Activated T-cell treated with anti-CD3 and anti-CD28 coated beads, Interleukin-2, amount 50 U/mL, for 48 hours (primary cell): ENCODE results near the gene SPRN.
A peak's percentile ranks its signal among the peaks of the same experiment; 100 is the strongest.
"Not testable (repeated sequence)": the region's sequence is repeated elsewhere in the genome, so short reads cannot be mapped to it uniquely, and the experiment has no call there.

ENCODE experiments used
- DNase-seq, 2 experiments: peaks; one replicate each; pipeline ENCODE4 v3.0.0-alpha.2; 2020

The SPRN gene

DNA sequence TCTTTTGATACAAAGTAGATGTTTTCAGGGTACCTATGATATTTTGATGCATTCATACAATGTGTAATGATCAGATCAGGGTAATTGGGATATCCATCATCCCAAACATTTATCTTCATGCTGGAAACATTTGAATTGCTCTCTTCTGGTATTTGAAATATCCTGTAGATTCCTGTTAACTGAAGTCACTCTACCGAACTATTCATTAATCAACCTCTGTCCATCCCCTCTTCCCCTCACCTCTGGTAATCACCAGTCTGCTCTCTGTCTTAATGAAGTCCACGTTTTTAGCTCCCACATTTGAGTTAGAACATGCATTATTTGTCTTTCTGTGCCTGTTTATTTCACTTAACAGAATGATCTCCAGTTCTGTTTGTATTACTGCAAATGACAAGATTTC lies 19.2 kb downstream of the SPRN start:
- DNase-seq, result no peak

DNA sequence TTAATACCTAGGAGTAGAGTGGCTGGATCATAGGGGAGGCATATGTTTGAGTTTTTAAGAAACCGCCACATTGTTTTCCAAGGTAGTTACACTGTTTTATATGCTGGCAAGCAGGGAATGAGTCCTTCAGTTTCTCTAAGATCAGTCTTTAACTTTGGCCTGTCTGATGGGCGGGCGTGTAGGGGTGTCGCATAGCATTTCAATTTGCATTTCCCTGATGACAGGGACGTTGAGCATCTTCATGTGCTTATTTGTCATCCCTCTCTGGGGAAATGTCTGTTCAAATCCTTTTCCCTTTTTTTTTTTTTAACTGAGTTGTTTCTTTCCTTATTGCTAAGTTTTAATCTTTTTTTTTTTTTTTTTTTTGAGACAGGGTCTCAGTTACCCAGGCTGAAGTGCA lies 20.6 kb downstream of the SPRN start:
- no peak for DNase-seq

DNA sequence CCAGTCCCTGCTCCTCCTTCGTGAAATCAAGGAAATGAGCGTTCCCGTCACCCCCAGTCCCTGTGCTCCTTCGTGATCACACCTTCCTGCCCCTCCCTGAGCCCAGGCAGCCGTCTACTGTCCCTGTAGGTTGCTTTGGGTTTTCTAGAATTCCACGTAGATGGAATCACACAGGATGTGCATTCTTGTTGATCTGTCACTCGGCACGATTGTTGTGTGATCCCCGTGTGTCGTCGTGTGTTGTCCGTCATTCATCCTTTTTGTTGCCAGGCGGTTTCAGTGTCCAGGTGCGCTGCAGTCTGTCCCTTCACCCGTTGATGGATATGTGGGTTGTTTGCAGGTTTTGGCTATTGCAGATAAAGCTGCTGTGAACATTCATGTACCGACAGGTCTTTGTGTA lies 21.1 kb downstream of the SPRN start:
- DNase-seq, result no peak

DNA sequence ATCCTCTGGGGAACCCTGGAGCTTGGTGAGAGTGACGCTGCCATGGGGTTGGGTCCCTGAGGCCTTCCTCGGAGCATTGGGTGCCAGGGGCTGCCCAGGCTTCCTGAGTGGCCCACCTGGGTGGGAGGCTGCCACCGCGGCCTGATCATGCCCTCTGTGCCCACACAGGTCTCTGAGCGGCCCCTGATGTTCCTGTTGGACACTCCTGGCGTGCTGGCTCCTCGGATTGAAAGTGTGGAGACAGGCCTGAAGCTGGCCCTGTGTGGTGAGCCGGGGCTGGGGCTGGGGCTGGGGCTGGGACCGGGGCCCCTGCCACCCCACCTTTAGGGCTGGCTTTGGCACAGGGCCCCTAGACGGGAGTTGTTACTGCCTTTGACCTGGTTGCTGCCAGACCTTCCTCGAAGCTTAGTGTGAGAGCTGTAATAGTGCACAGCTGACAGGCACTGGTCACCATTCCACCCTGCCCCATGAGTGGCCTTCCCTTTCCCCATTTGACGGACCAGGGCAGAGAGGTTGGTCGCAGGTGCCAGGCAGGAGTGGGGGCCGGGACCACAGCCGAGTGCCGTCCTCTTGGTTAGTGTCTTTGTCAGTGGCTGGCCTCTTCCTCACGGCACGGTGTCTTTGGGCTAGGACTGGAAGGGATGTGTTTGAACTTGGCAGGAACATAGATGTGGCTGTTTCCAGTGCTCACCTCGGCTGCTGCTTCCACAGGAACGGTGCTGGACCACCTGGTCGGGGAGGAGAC lies 22.3 kb downstream of the SPRN start:
- peak in 1 of 2 experiments; percentile 12 for DNase-seq

DNA sequence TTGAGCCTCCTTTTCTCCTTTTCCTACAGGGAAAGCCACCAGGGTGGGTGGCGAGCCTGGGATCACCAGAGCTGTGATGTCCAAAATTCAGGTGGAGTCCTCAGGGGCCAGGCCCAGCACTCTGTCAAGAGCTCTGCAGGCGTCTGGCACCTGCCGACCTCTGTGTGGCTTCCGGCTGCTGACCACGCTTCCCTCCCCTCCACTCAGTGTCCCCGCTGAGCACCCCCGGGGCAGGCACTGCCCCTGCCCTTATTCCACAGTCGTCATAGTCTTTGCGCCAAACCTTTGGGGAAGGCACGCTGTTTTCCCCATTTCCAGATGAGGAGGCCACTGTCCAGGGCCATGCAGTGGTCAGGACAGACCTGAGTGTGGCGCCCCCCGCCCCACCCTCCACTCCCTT lies 22.9 kb downstream of the SPRN start:
- peak in 1 of 2 experiments; percentile 9 for DNase-seq

DNA sequence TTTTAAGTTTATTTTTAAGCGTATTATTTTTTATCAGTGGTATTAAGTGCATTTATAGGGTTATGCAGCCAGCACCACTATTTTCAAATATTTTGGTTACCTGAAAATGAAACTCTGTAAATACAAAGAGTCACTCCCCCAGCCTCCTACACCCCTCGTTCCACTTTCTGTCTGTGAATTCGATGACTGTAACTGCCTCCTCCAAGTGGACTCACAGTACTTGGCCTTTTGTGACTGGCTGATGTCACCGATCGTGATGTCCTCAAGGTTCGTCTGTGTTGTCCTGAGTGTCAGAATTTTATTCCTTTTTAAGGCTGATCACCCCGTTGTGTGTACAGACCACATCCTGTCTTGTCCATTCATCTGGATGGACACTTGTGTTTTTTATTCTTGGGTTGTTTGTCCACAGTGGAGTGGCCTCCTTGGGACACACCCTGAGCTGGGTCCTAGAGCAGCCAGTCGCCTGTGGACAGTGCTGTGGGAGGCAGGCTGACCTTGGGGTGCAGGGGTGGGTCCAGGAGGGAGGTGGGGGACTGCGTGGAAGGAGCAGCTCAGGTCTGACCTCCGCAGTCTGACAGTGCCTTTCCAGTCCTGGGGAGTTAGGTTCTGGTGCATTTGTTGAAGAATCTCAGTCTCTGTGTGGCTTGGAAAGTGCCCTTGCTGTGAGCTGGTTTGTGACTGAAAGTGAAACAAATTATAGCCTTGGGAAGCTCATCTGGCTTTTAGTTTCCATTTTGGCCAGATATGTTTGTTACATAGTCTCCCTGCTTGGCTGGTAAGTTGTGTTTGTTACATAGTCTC lies 23.6 kb downstream of the SPRN start:
- peak; percentile 15 to 17 for DNase-seq

DNA sequence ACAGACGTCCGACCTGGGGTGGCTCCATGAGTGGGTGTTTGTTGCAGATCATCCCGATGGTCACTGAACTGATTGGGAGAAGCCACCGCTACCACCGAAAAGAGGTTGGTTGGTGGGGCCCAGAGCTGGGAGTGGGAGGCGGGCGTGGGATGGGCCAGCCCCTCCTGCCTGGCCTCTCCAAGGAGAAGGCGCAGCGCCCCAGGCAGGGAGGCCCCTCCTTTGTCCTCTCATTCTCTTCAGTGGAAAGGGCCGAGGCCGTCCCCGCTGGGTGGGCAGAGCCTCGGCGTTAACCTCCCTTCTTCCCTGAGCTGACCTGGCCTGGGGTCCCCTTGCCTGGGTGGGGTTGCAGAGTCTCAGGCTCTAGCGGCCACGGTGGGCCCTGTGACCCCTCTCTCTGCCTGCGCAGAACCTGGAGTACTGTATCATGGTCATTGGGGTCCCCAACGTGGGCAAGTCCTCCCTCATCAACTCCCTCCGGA lies 25.3 kb downstream of the SPRN start:
- peak; percentile 14 for DNase-seq

DNA sequence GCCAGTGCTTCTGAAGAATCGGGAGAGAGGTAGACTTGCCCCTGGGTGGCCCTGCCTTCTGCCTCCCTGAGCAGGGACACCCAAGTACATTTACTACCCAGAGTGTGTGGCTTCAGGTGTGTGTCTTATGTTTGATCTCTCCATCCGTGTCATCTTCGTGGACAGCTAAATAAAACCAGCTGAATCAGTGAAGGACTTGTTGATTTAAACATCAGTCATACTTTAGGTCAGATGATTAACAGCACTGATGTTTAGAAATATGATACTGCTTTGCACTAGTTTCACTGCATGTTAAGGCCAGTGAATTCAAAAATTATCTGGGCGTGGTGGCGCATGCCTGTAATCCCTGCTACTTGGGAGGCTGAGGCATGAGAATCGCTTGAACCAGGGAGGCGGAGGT lies 26.5 kb downstream of the SPRN start:
- DNase-seq, result peak; percentile 7 to 10

DNA sequence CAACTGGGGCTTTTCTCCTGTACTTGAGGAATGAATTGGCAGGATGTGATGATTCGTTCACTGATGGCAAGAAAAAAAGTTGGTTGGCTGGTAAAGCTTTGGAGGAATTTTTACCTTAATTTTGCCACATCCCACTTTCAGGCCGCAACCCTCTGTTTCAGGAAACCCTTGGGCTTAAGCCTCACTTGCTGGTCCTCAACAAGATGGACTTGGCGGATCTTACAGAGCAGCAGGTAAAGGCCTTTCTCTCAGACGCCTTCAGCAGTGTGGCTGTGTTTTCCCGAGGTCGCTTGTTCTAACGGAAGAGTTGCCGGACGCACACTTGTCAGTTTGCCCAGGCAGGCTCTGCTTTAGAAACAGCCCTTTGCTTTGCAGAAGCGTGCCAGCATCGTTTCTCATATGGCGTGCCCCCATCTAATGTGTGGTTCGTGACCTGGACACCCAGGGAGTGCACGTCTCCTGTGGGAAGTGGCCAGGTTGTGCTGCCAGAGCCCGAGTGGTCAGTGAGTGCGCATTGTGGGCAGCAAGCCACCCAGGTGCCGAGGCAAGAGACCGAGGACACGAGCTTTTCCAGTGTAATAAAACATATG lies 28.3 kb downstream of the SPRN start:
- DNase-seq, result peak; percentile 14 to 16

DNA sequence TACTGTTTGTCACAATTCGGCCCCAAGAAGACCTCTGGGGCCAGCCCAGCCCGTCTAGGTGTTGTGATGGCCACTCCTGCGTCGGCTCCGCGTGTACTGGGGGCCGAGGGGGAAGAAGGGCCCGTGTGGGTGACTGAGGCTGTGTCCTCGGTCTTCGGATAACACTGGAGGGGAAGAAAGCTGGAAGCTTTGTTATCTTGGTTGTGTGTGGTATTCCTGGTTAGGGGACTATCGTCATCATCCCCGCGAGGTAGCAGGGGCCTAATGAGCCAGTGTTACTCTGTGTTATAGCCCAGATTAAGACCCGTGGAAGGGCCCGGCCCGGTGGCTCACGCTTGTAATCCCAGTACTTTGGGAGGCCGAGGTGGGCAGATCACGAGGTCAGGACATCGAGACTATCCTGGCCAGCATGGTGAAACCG lies 29.6 kb downstream of the SPRN start:
- peak; percentile 33 to 39 for DNase-seq

DNA sequence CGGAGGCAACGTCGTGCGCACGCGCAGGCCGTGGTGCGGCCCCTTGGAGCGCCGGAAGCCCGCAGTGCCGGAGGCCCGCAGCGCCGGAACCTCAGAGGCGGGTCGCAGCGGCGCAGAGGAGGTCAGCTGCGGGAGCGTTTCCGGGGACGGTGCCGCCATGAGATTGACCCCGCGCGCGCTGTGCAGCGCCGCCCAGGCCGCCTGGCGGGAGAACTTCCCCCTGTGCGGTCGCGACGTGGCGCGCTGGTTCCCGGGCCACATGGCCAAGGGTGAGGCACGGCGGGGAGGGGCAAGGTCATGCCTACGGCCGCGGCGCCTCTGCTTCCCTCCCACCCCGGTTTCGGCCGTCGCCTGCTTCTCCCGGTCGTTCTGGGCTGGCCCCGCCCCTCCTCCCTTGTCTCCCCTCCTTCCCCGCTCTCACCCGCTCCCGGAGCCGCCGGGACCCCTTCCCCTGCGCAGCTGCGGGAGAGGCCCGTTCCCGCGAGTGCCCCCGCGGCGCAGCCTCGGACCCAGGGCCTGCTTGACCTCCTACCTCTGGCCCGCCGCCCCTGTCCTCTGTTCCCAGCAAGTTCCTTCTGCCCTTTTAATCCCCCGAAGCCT lies 30.3 kb downstream of the SPRN start, which contains the start of gene MTG1:
Gene MTG1 (plus strand): TSS at position 94 of the 600 bp plus-strand sequence. CDS start 64 bp downstream, at position 158.
- DNase-seq, result peak; percentile 98

DNA sequence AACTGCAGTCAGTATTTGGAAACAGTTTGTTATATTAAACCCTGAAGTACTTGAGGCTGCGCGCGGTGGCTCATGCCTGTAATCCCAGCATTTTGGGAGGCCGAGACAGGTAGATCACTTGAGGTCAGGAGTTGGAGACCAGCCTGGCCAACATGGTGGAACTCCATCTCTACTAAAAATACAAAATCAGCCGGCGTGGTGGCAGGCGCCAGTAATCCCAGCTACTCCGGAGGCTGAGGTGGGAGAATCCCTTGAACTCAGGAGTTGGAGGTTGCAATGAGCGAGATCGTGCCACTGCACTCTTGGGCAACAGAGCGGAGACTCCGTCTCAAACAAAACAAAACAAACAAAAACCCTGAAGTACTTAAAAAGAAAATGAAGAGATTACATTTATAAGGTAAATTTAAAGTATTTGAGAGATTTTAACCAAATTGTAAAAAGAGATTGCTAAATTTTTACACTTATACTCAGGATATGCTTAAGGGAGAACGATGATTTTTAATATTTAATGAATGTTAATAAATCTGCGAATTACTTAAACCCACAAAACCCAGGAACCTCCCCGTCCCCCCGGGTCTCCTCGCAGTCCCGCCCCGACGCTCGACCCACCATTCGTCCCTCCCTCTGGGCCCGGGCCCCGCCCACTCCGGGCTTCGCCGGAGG lies 30.9 kb downstream of the SPRN start:
- DNase-seq, result peak; percentile 20 to 21

DNA sequence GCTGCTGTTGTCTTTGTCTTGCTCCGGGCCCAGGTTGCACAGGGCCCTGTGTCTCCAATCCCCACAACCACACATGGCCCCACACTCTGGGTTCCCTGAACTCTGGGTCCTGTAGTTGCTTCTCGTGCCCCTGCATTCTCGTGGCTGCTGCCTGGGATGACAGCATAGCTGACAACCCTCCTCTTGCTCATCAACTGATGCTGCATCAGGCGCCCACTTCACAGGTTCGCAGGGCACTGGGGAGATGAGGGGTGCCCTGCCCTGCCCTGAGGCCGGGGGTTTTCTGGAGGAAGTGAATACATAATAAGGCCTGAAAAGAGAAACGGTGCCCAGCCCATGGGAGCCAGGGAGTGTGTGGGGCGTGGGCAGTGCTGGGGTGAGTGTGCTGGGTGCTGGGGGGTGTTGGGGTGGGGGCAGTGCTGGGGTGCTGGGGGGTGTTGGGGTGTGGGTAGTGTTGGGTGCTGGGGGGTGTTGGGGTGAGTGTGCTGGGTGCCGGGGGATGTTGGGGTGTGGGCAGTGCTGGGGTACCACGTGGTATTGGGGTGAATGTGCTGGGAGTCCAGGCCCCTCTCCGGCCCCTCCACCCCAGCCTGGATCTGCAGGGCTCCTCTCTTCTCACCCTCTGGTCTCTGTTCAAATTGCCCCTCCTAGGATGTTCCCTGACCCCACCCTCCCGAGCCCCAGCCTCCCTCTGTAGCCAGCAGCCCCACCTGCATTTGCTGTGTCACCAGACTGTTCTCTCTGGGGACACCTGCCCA lies 32.5 kb downstream of the SPRN start:
- DNase-seq, result peak; percentile 61 to 65

DNA sequence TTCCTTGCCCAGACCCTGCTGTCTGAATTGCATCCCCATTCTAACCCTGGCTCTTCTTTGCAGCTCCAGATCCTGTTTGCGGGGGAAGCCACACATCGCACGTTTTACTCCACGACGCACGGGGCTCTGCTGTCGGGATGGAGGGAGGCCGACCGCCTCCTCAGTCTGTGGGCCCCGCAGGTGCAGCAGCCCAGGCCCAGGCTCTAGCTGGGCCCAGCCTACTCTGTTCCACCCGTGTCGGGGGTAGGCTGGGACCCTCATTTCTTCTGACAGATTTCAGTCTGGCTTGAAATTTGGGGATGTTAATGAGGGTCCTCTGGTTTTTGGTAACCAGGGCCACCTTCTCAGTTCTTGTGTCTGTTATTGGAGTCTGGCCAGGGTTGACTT lies 33.2 kb downstream of the SPRN start:
- DNase-seq, result peak in 1 of 2 experiments; percentile 21

DNA sequence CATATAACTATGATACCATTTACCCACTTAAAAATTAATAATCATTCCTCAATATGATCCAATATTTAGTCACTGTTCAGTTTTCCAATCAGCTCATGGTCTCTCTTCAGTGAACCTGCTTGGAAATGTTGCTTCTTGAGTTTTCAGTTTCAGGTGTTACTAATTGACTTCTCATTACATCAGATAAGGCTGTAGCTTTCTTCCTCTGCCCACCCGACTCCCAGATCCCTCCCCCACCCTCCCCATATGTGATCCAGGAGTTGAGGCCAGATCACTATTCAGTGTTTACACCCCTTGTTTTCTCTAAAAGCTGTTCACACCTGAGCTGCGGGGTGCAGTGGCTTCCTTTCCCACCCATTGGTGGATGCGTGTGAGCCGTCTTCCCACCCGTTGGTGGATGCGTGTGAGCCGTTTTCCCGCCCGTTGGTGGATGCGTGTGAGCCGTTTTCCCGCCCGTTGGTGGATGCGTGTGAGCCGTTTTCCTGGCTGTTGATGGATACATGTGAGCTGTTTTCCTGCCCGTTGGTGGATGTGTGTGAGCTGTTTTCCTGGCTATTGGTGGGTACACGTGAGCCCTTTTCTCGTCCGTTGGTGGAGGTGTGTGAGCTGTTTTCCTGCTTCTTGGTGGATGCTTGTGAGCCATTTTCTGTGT lies 33.7 kb downstream of the SPRN start:
- DNase-seq, result peak; percentile 44 to 48

DNA sequence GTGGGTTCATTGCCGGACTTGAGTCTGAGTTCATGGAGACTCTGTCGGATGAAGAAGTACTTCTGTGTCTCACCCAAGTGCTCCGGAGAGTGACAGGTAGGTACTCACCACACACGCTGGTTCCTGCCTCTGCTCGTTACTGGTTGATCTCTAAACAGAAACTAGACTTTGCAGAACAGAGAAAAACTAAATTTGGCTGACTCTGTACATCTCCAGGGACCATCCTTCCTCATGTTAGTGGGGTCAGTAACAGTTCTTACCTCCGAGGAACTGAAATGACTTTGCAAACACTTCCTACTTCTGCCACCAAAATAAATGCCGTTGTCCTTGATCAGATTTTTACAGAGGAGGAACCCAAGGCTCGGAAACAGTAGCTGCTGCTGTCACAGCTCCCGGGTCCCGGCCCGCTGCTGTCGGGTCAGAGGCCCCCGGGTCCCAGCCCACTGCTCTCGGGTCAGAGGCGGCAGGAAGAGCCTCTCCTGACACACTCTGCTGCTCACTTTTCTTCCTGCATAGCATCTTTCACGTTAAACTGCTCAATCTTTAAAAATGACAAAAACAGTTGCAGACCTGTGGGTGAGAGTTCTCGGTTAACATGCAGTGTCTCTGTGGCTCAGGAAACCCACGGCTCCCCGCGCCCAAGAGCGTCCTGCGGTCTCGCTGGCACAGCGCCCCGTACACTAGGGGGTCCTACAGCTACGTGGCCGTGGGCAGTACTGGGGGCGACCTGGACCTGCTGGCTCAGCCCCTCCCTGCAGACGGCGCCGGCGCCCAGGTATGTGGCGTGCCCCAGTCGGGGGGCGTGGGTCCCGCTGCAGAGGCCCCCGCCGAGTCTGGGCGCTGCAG lies 35.2 kb downstream of the SPRN start:
- peak; percentile 54 to 64 for DNase-seq

DNA sequence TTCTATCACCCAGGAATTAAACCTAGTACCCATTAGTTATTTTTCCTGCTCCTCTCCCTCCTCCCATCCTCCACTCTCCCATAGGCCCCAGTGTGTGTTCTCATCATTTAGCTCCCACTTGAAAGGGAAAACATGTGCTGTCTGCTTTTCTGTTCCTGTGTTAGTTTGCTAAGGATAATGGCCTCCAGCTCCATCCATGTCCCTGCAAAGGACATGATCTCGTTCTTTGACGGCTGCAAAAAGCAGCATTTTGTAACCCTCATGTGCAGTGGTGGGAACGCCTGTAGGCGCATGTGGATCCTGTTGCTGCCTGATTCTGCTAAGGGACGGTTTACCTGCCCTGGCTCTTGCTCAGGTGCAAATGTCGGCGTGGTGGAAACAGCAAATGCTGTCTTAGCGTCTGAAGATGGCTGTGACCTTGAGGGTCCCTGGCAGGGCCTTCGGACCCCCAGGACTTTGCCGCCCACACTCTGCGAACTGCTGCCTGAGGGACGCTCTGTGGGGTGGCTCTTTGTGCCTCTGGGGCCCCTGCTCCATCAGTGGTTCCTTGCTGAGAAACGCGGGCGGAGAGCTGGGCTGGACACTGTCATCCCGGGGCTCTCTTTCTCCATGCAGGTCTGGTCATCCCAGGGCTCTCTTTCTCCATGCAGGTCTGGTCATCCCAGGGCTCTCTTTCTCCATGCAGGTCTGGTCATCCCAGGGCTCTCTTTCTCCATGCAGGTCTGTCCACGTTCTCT lies 36.0 kb downstream of the SPRN start:
- DNase-seq, result no peak

DNA sequence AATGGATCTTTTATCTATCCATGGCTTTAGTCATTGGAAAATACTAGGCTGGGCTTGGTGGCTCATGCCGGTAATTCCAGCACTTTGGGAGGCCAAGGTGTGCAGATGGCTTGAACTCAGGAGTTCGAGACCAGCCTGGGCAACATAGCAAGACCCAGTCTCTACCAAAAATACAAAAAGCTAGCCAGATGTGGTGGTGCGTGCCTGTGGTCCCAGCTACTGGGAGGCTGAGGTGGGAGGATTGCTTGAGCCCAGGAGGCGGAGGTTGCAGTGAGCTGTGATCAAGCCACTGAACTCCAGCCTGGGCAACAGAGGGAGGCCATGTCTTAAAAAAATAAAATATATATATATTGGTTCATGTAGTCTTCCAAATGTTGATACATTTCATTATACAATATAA lies 37.5 kb downstream of the SPRN start:
- DNase-seq, result not testable (repeated sequence)

DNA sequence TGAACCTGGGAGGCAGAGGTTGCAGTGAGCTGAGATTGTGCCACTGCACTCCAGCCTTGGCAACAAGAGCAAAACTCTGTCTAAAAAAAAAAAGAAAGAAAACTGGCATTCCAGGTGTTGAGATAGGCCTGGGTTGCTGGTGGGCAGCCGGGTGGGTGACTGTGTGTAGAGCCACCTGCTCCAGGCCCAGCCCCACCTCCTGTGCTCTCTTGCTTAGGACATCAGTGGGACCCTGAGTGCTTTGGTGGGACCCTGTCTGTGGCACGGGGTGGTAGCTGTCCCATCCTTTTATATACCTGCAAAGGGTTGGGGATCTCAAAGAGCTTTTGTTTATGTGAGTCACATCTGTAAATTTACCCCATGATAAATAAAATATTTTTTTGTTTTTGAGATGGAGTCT lies 39.2 kb downstream of the SPRN start:
- no peak for DNase-seq

DNA sequence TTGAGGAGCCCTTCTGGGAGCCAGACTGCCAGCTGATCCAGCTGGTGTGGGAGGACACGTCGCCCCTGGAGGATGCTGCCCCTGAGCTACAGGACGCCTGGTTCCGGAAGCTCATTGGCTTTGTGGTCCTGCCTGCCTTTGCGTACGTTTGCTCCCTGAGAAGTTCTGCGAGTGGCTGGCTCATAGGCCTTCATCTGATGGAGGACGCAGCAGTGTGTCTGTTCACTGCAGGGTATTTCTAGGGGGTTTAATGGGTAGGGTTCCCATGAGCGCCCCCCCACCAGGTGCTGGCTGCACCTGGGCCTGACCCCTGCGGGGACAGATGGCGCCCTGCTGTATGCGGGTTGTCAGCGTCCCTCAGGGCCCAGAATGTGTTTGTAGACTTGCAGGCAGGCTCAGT lies 40.4 kb downstream of the SPRN start:
- no peak for DNase-seq
